ENCODE measurements around the gene USP13.
A peak's percentile ranks its signal among the peaks of the same experiment; 100 is the strongest.
"Not testable (repeated sequence)": the region's sequence is repeated elsewhere in the genome, so short reads cannot be mapped to it uniquely, and the experiment has no call there.

Gene USP13

DNA sequence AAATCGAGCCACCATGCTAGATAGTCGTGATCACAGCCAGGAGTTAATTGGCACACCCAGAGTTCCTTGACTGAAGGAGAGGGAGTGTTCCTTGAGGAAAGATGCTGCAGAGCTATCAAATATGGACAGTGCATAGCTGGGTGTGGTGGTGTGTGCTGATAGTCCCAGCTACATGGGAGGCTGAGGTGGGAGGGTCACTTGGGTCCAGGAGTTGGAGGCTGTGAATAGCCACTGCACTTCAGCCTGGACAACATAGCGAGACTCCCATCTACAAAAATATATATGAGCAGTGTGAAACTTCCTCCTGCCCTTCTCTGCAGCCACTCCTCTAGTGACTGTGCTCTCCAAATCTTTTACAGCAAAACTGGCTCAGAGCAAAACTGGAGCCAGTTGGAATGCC lies 10.0 kb upstream of the USP13 start:
- TF ChIP-seq, protein P1, sequence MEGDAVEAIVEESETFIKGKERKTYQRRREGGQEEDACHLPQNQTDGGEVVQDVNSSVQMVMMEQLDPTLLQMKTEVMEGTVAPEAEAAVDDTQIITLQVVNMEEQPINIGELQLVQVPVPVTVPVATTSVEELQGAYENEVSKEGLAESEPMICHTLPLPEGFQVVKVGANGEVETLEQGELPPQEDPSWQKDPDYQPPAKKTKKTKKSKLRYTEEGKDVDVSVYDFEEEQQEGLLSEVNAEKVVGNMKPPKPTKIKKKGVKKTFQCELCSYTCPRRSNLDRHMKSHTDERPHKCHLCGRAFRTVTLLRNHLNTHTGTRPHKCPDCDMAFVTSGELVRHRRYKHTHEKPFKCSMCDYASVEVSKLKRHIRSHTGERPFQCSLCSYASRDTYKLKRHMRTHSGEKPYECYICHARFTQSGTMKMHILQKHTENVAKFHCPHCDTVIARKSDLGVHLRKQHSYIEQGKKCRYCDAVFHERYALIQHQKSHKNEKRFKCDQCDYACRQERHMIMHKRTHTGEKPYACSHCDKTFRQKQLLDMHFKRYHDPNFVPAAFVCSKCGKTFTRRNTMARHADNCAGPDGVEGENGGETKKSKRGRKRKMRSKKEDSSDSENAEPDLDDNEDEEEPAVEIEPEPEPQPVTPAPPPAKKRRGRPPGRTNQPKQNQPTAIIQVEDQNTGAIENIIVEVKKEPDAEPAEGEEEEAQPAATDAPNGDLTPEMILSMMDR (IDR thresholded peaks at IDR 0.05; ENCODE audit: poor library complexity, severe bottlenecking): no peak
- H3K9me3 ChIP-seq (ENCODE audit: severe bottlenecking): no peaks in the 10 kb centered on the region
- no peaks in the 10 kb centered on the region for H3K36me3 ChIP-seq (ENCODE audit: low read depth)
- no peak overlapping the region for H3K27ac ChIP-seq (ENCODE audit: poor library complexity, severe bottlenecking)
- no peaks in the 10 kb centered on the region for H3K27me3 ChIP-seq (ENCODE audit: insufficient read depth, poor library complexity, severe bottlenecking)
- DNase-seq (ENCODE audit: low spot score) (no peak), ATAC-seq (ENCODE audit: low read depth) (no peak)
- no peak overlapping the region for H3K4me3 ChIP-seq (ENCODE audit: severe bottlenecking)
- H3K4me1 ChIP-seq (ENCODE audit: insufficient read depth, poor library complexity, severe bottlenecking): no peaks in the 10 kb centered on the region

DNA sequence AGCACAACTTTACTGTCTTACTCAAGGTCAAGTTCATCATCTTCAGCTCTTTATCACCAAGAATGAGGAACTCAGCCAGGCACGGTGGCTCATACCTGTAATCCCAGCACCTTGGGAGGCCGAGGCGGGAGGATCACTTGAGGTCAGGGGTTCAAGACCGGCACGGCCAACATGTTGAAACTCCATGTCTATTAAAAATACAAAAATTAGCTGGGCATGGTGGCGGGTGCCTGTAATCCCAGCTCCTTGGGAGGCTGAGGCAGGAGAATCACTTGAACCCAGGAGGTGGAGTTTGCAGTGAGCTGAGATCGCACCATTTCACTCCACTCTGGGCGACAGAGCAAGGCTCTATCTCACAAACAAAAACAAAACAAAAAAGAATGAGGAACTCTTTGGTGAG lies 9.0 kb upstream of the USP13 start:
- H3K9me3 ChIP-seq (ENCODE audit: severe bottlenecking); H3K36me3 ChIP-seq (ENCODE audit: low read depth); H3K4me1 ChIP-seq (ENCODE audit: insufficient read depth, poor library complexity, severe bottlenecking); H3K4me3 ChIP-seq (ENCODE audit: severe bottlenecking); ATAC-seq (ENCODE audit: low read depth); H3K27ac ChIP-seq (ENCODE audit: poor library complexity, severe bottlenecking); DNase-seq (ENCODE audit: low spot score); H3K27me3 ChIP-seq (ENCODE audit: insufficient read depth, poor library complexity, severe bottlenecking): not testable (repeated sequence)

DNA sequence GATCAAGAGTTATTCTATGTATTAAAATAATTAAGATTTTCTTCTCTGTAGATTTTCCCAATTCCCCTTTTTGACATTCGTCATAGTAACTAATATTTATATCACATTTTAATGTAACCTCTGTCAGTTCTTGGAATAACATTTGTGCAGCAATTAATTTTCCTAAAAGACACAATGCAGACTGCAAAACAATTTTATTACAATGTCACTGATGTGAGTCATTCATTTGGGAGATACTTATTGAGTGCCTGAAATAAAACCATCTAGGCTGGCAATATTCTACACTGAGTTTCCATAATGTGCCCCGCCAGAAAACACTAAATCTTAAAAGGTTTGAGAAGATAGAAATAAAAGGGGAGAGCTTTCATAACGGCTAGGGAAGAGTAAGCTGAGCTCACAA lies 6.7 kb upstream of the USP13 start:
- H3K36me3 ChIP-seq (ENCODE audit: low read depth): no peaks in the 10 kb centered on the region
- no peak for ATAC-seq (ENCODE audit: low read depth)
- H3K4me3 ChIP-seq (ENCODE audit: severe bottlenecking): no peak overlapping the region
- DNase-seq (ENCODE audit: low spot score): no peak
- H3K27ac ChIP-seq (ENCODE audit: poor library complexity, severe bottlenecking): no peak overlapping the region
- H3K4me1 ChIP-seq (ENCODE audit: insufficient read depth, poor library complexity, severe bottlenecking): no peaks in the 10 kb centered on the region
- H3K27me3 ChIP-seq (ENCODE audit: insufficient read depth, poor library complexity, severe bottlenecking): no peaks in the 10 kb centered on the region
- TF ChIP-seq, protein P1 (IDR thresholded peaks at IDR 0.05; ENCODE audit: poor library complexity, severe bottlenecking): no peak
- H3K9me3 ChIP-seq (ENCODE audit: severe bottlenecking): no peaks in the 10 kb centered on the region

DNA sequence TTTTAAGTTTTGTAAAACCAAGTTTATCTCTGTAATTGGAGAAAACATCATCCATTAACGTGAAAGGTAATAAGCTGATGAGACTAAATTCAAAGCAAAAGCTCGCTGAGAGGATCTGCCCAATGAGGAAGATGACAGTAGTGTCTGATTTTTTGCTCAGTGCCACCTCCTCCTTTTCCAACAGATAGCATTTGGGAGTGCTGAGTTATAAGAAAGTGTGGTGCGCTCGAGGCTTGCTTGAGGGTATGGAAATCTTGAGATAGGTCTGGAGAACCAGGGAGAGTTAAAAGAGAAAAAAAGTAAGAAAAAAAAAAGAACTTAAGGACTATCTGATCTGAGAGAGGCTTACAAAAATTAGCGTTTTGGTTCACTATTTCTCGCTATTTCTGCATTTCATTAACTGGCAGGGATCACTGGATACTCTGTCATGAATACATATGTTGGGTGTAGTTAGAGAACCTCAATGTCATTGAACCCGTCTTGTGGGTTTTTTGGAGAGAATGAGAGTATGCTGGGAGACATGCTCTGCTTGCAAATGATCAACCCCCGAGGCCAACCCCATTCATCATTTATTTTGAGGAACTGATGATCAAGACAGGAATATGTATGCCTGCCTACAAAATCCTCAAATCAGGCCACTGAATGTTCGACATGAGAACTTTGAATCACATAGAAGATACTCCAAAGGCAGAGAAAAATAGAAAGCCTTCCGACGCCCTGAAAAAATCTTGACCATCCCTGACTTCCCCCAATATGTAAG lies 973 bp upstream of the USP13 start:
- Histone ChIP-seq H3K27me3 (ENCODE audit: insufficient read depth, poor library complexity, severe bottlenecking) (no peaks in the 10 kb centered on the region), H3K36me3 (ENCODE audit: low read depth) (no peaks in the 10 kb centered on the region), H3K4me1 (ENCODE audit: insufficient read depth, poor library complexity, severe bottlenecking) (no peaks in the 10 kb centered on the region), H3K27ac (ENCODE audit: poor library complexity, severe bottlenecking) (peak overlapping the region; percentile 66), H3K4me3 (ENCODE audit: severe bottlenecking) (peak overlapping the region; percentile 98), H3K9me3 (ENCODE audit: severe bottlenecking) (no peaks in the 10 kb centered on the region)
- ATAC-seq (ENCODE audit: low read depth) (no peak), DNase-seq (ENCODE audit: low spot score) (no peak)
- TF ChIP-seq, protein P1 (IDR thresholded peaks at IDR 0.05; ENCODE audit: poor library complexity, severe bottlenecking): no peak

DNA sequence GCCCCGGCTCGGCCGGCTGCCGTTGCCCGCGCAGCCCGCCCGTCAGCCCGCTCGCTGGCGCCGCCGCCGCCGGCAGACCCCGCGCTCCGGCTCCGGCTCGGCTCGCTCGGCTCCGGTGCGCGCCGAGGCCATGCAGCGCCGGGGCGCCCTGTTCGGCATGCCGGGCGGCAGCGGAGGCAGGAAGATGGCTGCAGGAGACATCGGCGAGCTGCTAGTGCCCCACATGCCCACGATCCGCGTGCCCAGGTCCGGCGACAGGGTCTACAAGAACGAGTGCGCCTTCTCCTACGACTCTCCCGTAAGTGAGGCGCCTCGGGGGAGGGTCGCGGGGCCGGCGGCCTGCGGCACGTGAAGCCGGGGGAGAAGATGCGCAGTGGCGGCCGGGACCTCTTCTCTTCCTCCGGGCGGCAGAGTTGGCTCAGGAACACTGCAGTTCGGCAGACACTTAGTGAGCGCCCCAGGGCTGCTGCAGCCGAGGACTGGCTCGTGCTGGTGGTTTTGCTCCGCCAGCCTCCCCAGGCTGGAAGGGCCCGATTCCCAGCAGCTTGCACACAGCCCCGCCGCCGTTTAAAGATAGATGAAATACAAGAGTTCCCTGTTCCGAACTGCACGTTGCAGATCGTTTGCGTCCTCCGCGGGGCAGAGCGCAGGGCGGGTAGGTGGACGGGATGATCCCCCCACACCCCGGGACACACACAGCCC lies 407 bp downstream of the USP13 start:
- Histone ChIP-seq H3K36me3 (ENCODE audit: low read depth) (no peaks in the 10 kb centered on the region), H3K27me3 (ENCODE audit: insufficient read depth, poor library complexity, severe bottlenecking) (no peaks in the 10 kb centered on the region), H3K9me3 (ENCODE audit: severe bottlenecking) (no peaks in the 10 kb centered on the region), H3K4me3 (ENCODE audit: severe bottlenecking) (peak overlapping the region; percentile 98), H3K4me1 (ENCODE audit: insufficient read depth, poor library complexity, severe bottlenecking) (no peaks in the 10 kb centered on the region), H3K27ac (ENCODE audit: poor library complexity, severe bottlenecking) (peak overlapping the region; percentile 66)
- ATAC-seq (ENCODE audit: low read depth) (peak; percentile 84), DNase-seq (ENCODE audit: low spot score) (peak; percentile 75)
- TF ChIP-seq, protein P1 (IDR thresholded peaks at IDR 0.05; ENCODE audit: poor library complexity, severe bottlenecking): peak; percentile 32
